ENCODE measurements around the gene NAV1.
"Not testable (repeated sequence)": the region's sequence is repeated elsewhere in the genome, so short reads cannot be mapped to it uniquely, and the experiment has no call there.

The NAV1 gene

DNA sequence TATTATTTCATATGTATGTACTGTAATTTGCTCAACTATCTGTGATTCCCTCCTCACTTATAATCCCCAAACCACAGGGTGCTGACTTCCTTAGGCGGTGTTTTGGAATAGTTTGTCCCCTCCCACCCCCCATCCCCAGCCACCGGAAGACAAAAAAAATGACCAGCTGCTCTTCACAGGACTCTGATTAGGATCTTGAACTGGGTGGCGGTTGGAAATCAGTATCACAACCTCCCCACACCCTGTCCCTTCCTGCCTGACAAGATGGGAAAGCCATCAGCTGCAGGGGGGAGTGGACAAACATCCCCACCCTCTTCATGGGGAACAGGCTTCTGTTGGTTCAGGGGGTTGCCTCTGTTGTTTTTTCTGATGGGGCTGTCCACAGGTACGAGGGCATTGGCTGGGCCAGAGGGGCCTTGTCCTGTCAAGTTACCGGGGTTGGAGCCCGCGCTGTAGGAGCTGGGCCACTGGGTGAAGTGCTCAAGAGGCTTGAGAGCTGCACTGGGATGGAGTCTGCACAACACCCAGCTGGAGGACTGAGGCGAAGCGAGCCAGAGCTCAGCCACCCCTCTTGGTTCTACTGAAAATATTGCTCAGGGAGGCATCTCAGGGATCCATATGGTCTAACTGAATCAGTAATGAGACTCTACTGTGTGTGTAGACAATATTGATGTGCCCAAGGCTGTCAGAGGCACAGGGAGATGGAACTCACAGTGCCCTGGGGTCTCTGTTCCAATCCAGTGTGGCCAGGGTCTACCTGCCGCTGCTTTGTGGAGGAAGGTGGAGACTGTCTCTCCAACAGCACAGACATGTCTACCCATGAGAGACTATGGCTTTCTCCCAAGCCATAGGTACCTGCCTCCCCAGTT is 28.2 kb downstream of the NAV1 start:
- DNase-seq: no peak

DNA sequence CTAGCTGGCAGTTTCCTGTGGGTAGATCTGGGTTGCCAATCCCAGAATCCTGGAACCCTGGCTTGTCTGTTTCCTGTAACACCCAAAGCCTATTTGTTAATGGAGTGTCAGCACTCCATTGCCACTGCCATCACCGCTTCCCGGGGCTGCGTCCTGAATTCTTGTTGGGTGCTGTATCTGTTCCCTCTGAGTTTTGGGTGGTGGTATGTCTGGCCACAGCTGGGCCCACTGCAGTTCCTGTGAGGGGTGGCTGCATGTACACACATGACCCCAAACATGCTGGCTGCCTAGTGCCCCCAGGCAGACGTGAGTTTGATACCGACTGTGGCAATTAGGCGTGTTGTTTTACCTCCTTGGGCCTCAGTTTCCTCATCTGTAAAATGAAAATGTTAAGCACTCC is 29.3 kb downstream of the NAV1 start:
- no peak for DNase-seq

GRCh38 chr1:201568859-201569294 is 29.9 kb downstream of the NAV1 start:
- no peak for DNase-seq

- DNase-seq: no peak
These were observed 31.4 kb downstream of the NAV1 start for GRCh38 chr1:201570181-201570885.

DNA sequence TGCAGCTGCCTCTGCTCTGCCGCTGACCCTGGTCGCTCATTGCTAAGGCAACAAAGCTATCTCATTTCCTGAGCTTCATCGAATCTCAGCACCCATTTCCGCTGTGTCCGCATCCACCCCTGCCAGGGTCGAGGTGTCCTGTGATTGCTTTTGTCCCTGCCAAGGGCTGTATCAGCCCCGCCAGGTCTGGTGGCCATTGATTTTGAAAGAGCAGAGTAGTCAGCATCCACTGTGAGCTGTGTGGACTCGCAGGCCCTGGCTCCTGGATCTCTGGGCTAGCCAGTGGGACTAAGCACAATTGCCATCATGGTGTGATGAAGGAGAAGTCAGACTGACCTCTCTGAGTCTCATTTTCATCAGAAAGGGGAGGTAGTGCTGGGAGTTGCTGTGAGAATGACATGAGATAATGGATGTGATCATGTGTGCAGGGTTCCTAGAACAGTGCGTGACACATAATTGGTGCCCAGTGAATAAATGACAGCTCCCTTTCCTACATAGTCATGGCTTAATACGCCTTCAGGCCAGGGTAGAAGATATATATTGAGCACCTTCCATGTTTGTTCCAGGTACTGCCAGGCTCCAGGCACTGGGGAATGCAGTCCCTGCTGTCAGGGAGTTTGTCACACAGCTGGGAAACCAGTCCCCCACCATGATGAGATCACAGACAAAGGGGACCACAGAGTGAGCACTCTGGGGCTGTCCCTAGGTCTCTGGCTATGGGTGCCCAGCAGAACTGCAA is 32.1 kb downstream of the NAV1 start:
- DNase-seq: no peak

DNA sequence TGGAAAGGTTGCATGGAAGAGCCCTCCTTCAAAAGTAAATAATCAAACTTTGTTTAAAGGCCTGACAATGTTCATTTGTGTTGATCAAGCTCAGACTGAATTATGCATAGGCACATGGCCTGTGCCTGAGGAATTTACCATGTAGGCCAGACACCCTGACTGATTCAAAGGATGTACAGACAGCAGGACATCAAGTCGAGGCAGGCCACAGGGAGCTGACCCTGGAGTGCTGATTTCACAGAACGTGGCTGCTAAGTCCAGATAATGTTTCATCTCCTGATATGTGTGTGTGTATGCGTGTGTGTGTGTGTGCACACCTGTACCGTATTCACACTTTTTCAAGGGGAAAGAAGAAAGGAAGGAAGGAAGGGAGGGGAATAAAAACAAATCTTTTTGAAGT is 34.1 kb downstream of the NAV1 start:
- no peak for DNase-seq

GRCh38 chr1:201573923-201574322 is 35.0 kb downstream of the NAV1 start:
- no peak for DNase-seq

- no peak for DNase-seq
These were observed 37.0 kb downstream of the NAV1 start for GRCh38 chr1:201575912-201576311.

- DNase-seq: no peak
These were observed 38.0 kb downstream of the NAV1 start for GRCh38 chr1:201576914-201577313.

- DNase-seq: no peak
These were observed 39.3 kb downstream of the NAV1 start for GRCh38 chr1:201578008-201578888.

- not testable (repeated sequence) for DNase-seq
These were observed 42.4 kb downstream of the NAV1 start for GRCh38 chr1:201581371-201581770.

DNA sequence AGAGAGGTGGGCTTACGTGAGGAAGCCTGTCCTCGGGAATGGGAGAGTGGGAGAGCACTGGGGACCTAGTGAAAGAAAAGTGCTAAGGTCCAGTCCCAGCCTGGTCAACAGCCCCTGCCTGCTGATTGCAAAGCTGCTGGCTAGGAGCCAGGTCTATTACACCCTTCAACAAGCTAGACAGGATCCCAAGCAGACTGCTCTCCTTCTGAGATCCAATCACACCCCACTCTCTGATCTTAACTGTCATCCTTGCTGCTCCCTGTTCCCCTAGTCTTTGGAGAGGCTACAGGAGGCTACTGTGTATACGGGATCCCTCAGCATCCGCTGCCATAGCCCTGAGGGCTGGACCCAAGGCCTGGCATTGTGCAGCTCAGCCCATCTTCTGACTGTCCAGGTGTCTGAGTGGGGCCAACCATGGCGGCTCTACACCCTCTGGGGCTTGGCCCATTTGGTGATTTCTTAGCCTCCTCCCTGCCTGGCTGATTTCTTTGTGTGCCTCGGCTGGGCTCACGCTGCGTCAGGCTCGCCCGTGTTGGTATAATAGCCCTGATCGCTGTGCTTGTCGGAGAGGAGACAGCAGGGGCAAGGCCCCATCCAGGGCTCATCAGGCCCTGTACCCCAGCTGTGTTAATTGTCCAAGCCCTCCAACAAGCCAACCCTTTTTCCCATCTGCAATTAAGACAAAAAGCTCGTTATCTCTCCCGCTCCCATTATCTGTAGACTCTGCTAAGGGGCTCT is 43.9 kb downstream of the NAV1 start:
- peak; percentile 71 for DNase-seq

GRCh38 chr1:201583663-201584062 is 44.7 kb downstream of the NAV1 start:
- no peak for DNase-seq

DNA sequence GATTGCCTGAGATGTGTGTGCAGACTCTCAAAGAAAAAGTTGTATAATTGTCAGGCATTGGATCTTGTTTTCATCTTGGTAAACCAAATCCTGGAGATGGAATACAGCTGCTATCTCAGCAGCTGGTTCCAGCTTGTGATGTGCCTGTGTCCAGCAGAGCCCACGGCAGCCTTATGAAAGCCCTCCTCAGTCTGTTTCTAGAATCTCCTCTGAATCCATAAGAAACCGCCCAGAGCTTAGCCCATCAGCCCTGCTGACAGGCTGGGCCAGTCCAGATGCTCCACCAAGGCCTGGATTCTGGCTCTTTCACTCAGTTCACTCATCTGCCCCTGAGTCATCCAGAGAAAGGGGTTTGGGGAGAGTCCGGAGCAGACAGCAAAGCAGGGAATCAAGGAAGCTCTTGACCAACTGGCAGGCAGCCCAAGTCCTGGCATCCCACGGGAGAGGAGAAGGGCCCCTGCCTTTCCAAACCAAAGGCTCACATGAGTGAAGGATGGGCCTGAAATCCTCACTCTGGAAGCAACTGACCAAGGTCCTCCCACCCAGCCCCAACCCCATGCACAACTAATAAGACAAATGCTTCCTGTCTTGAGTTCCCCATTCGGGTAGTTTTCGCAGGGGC is 45.7 kb downstream of the NAV1 start:
- no peak for DNase-seq

DNA sequence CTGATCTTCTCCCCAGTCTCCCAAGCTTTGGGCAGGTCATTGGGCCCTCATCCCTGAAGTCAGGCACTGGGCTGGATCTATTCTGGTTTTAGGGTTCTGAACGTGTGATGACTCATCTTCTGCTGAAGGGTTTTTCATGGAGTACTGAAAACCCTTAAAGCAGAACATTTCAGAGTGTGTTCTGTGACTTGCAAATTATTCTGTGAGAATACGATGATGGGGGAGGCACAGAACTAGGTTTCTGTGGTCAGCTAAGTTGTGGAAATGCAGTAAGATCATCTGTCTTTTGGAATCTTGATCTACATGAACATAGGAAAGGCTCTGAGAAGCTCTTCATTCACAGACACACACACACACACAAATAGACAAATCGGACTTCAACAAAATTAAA is 46.2 kb downstream of the NAV1 start:
- no peak for DNase-seq

DNA sequence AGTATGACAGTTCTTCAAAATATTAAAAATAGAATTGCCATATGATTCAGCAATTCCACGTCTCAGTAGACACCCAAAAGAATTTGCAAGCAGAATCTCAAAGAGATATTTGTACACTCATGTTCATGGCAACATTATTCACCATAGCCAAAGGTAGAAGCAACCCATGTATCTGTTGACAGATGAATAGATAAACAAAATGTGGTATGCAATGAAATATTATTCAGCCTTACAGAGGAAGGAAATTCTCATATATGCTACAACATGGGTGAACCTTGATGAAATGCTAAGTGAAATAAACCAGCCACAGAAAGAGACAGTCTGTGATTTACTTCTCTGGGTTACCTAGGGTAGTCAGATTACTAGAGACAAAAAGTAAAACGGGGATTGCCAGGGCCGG is 47.0 kb downstream of the NAV1 start:
- DNase-seq: no peak

DNA sequence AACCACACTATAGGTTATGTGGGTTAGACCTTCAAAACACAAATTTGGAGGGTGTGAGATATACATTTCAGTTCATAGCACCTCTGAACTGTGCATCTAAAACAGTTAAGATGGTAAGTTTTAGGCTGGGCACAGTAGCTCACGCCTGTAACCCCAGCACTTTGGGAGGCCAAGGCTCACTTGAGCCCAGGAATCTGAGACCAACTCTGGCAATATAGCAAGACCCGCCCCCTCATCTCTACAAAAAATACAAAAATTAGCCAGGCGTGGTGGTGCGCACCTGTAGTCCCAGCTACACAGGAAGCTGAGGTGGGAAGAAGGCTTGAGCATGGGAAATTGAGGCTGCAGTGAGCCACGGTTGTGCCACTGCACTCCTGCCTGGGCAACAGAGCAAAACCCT is 47.9 kb downstream of the NAV1 start:
- no peak for DNase-seq

- no peak for DNase-seq
These were observed 48.8 kb downstream of the NAV1 start for GRCh38 chr1:201587729-201588128.
